Esophagus mucosa (tissue), 1 donor: ENCODE results near the gene ELFN2. TPM values are rescaled to one million over a fixed set of nuclear protein-coding genes. Genes with fewer than 3 reads are reported as not detected.
A peak's percentile ranks its signal among the peaks of the same experiment; 100 is the strongest.
"Not testable (repeated sequence)": the region's sequence is repeated elsewhere in the genome, so short reads cannot be mapped to it uniquely, and the experiment has no call there.

Experiments
- ATAC-seq: fragments of 200-7000 bp; cut with Tn5 transposase; one replicate; pipeline ENCODE4 v1.9.1; 2020
- total RNA-seq: library from RNA; stranded (reverse); gene quantifications from one replicate; pipeline ENCODE4 v1.2.4, GENCODE V29; 2023
- donor health status: DM: yes; HTN: yes; CAD: no.

Gene ELFN2
- total RNA-seq, 1 donor from 2014 or later, result not detected

DNA sequence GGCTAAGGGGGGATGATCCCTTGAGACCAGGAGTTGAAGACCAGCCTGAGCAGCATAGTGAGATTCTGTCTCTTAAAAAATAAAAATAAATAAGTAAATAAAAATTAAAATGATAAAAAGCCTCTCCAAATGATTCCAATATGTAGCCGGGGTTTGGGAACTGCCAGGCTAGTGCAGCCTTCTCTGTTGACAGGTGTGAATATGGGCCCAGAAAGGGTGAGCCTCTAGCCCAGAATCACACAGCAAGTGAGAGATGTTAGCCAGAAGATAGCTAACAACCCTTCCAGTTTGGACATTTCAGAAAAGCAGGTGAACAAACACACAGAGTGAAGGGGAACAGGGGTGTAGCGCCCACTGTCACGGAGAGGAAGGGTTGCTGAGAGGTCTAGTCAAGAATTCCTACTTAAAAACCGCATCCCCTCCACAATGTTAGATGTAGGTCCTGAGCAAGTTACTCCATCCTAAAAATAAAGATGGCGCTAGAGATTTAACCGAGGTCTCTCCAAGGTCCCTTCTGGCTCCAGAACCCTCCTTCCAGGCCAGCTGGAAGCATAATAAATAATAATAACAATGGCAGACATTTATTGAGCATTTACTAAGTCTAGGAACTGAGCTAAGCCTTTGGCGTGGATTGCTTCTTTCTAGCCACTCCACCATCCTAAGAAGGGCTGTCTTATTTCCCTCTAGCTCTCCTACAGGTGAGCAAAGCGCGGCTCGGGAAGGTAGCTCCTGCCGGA lies 93.4 kb downstream of the ELFN2 start:
- no peak for ATAC-seq

DNA sequence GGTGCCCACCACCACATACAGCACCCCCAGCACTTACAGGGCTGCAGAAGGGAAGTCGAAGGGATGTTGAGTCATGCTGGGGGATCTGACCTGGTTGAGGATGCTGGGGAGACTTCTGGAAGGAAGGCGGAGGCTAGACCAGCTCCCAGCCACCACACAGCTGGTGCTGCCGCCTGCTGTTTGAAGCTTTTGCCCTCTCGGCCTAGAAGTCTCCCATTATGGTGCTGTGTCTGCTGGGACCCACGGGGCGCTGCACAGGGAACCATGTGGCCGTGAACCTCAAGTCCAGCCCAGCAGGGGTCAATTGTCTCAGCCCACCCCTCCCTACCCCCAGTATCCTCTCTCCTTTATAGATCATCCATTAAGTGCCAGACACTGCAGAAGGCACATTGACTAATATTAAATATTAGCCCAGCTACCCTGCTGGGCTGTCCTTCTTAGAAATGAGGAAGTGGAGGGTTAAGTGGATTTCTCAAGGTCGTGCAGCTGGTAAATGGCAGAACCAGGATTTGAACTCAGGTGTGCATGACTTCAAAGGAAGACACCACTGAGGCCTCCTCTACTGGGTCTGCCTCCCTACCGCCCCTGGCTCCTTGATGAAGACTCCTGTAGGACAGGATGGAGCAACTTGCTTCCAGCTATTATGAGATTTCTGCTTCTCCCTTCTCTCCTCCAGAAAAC lies 95.3 kb downstream of the ELFN2 start:
- no peak for ATAC-seq

GRCh38 chr22:37331034-37331428 lies 96.2 kb downstream of the ELFN2 start:
- no peak for ATAC-seq

- ATAC-seq, result no peak
These were observed 96.9 kb downstream of the ELFN2 start for GRCh38 chr22:37330200-37331033.

DNA sequence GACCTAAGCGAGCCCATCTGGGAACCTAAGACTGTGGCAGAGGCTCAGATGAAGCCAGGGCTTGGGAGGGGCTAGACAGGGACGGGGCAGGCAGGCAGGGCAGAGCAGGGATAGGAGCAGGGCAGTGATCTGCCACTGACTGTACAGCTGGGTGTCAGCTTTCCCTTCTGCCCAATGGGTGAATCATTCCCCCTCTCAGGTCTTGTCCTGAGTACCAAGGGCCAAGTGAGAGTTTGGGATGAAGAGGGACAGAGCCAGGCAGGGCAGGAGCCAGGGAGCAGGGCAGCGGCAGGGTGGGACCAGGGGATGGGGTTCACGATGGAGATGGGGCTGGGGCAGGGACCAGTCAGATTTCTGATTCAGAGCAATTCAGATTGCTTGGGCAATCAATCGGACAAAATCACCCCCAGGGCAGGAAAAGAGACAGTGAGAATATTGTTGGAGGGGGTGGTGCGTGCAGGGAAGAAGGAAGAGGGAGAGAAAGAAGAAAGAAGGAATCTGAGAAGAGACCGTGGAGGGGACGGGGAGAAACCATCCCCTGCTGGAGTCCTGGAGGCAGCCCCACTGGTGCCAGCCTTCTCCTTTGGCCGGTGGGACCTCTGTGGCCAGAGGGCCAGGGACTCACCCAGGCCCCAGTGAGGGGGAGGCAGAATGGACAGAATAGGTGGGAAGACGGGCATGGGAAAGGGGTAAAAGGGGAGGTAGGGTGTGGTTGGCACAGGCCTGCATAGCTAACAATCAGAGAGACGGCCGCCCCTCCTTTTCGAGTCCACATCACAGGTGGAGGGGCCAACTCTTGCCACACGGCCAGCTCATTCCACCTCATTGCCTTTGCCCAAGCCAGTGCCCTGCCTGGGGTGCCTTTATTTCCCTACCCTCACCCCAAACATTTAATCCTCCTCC lies 97.8 kb downstream of the ELFN2 start:
- peak; percentile 28 for ATAC-seq

- ATAC-seq, result not testable (repeated sequence)
These were observed 98.6 kb downstream of the ELFN2 start for GRCh38 chr22:37328538-37329237.

GRCh38 chr22:37328017-37328416 lies 99.3 kb downstream of the ELFN2 start:
- peak; percentile 72 for ATAC-seq

GRCh38 chr22:37326726-37327125 lies 100.6 kb downstream of the ELFN2 start:
- no peak for ATAC-seq

DNA sequence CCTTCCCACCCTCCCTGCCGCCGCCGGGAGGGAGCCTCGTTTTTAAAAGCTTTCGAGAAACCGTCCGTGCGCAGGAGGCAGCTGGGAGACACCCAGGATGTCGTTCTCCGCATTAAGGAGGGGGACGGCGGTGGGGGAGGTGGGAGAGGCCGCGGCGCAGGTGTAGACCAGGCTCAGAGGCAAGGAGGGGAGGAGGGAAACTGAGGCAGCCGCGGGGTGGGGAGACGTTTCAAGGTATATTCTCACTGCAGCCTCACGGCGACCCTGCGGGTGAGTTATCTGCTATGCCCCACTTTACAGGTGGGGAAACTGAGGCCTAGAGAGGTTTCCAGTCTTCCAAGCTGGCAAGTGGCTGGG lies 102.3 kb downstream of the ELFN2 start:
- ATAC-seq, result no peak

- no peak for ATAC-seq
These were observed 102.8 kb downstream of the ELFN2 start for GRCh38 chr22:37324340-37325038.

- ATAC-seq, result no peak
These were observed 106.3 kb downstream of the ELFN2 start for GRCh38 chr22:37320726-37321677.

- no peak for ATAC-seq
These were observed 107.8 kb downstream of the ELFN2 start for GRCh38 chr22:37319469-37319868.

GRCh38 chr22:37318364-37319109 lies 108.7 kb downstream of the ELFN2 start:
- ATAC-seq, result no peak

Other genes starting within 250 kb of the ELFN2 start
- gene C1QTNF6, start 239.2 kb downstream of the ELFN2 start, total RNA-seq, result 2.0 TPM
- gene SSTR3, start 215.0 kb downstream of the ELFN2 start, total RNA-seq, result not detected
- gene RAC2, start 183.2 kb downstream of the ELFN2 start, total RNA-seq, result 19.0 TPM
- gene CYTH4, start 145.0 kb downstream of the ELFN2 start, total RNA-seq, result 1.6 TPM
- gene MFNG, start 58.9 kb upstream of the ELFN2 start, total RNA-seq, result 4.3 TPM
- gene CARD10, start 91.9 kb upstream of the ELFN2 start, total RNA-seq, result 10.5 TPM
- 117 TPM for gene CDC42EP1, start 133.0 kb upstream of the ELFN2 start, total RNA-seq
- not detected for gene LGALS2, start 152.6 kb upstream of the ELFN2 start, total RNA-seq
- 28.4 TPM for gene GGA1, start 181.4 kb upstream of the ELFN2 start, total RNA-seq
- gene SH3BP1, start 212.2 kb upstream of the ELFN2 start, total RNA-seq, result 40.2 TPM
- 2.5 TPM for gene PDXP, start 231.2 kb upstream of the ELFN2 start, total RNA-seq
- gene LGALS1, start 248.2 kb upstream of the ELFN2 start, total RNA-seq, result 55.5 TPM